ENCODE measurements around the gene CMTM4.

- TF ChIP-seq TAF1 (IDR thresholded peaks at IDR 0.05; ENCODE audit: low read depth) (no peak), RAD21 (IDR thresholded peaks at IDR 0.05; ENCODE audit: low read depth) (no peak), NFIC (IDR thresholded peaks at IDR 0.05) (no peak), REST (IDR thresholded peaks at IDR 0.05; ENCODE audit: low read depth) (no peak)
Measured at GRCh38 chr16:66641387-66641786, 55.2 kb downstream of the CMTM4 start.

Data from Ishikawa (cell line).